IMR-90 (cell line): ENCODE data around the gene ZNF280B. TPM values are rescaled to one million over a fixed set of nuclear protein-coding genes. Genes with fewer than 3 reads are reported as not detected.

Experiments used
- ATAC-seq: fragments of 200-7000 bp; cut with Tn5 transposase; 2 replicates; pipeline ENCODE4 v1.9.1; 2020; ENCODE audit warnings: low read depth, mild to moderate bottlenecking, moderate library complexity
- BruUV-seq: library from RNA; stranded (reverse); fragments of 400-500 nt; replicated peaks from 2 replicates; lab custom pipeline; 2021; lab: Mats Ljungman, UMichigan
- CTCF ChIA-PET: fragments of 300-600 bp; formaldehyde crosslinking; extraction: SDS; loops from one replicate; lab custom pipeline; 2021; ENCODE audit warnings: antibody characterized with exemption; lab: Yijun Ruan, JAX
- POLR2A ChIA-PET: fragments of 300-600 bp; sonication (Branson Sonifier 250); formaldehyde crosslinking; loops from one replicate; lab custom pipeline; 2022; ENCODE audit warnings: antibody characterized with exemption; ENCODE audit not compliant: unreplicated experiment; lab: Charles Lee
- DNase-seq: peaks from one replicate; pipeline ENCODE4 v3.0.0; 2013
- H2AFZ ChIP-seq: replicated peaks from 2 replicates; pipeline ENCODE3; 2013; ENCODE audit warnings: low read length, mild to moderate bottlenecking; ENCODE audit not compliant: poor library complexity
- H2AK5ac ChIP-seq: 2 replicates; pipeline ENCODE4 v1.6.1; 2013; ENCODE audit warnings: low read depth, low read length, inconsistent platforms
- H2AK9ac ChIP-seq: replicated peaks from 2 replicates; pipeline ENCODE3; 2013; ENCODE audit warnings: mild to moderate bottlenecking, low read depth, low read length, moderate library complexity; ENCODE audit not compliant: poor library complexity
- H2BK120ac ChIP-seq: 2 replicates; pipeline ENCODE4 v1.6.1; 2013; ENCODE audit warnings: low read depth, low read length, inconsistent platforms
- H2BK15ac ChIP-seq: 3 replicates; pipeline ENCODE4 v1.6.1; 2013; ENCODE audit warnings: low read depth, low read length, inconsistent platforms
- H2BK20ac ChIP-seq: 2 replicates; pipeline ENCODE4 v1.6.1; 2013; ENCODE audit warnings: low read depth, mild to moderate bottlenecking, inconsistent platforms, low read length, moderate library complexity
- H2BK5ac ChIP-seq: 2 replicates; pipeline ENCODE4 v1.6.1; 2013; ENCODE audit warnings: mild to moderate bottlenecking, low read depth, low read length, inconsistent platforms; ENCODE audit not compliant: poor library complexity, severe bottlenecking
- H3K14ac ChIP-seq: replicated peaks from 2 replicates; pipeline ENCODE4 v1.6.1; 2013; ENCODE audit warnings: low read depth, low read length, inconsistent platforms
- H3K18ac ChIP-seq: 2 replicates; pipeline ENCODE4 v1.6.1; 2013; ENCODE audit warnings: low read depth, low read length, control low read depth
- H3K23ac ChIP-seq: 2 replicates; pipeline ENCODE4 v1.6.1; 2013; ENCODE audit warnings: low read depth, low read length, inconsistent platforms
- H3K27ac ChIP-seq: 2 replicates; pipeline ENCODE4 v1.5.1; 2013; ENCODE audit warnings: mild to moderate bottlenecking, control low read depth, low read length; ENCODE audit not compliant: insufficient read depth
- H3K27me3 ChIP-seq: 2 replicates; pipeline ENCODE4 v1.6.1; 2013; ENCODE audit warnings: low read length; ENCODE audit not compliant: control insufficient read depth, insufficient read depth
- H3K36me3 ChIP-seq: 2 replicates; pipeline ENCODE4 v1.6.1; 2013; ENCODE audit warnings: low read length, mixed read lengths; ENCODE audit not compliant: control insufficient read depth, insufficient read depth
- H3K4ac ChIP-seq: 2 replicates; pipeline ENCODE4 v1.6.1; 2013; ENCODE audit warnings: low read depth, low read length, inconsistent platforms
- H3K4me1 ChIP-seq: 2 replicates; pipeline ENCODE4 v1.6.1; 2013; ENCODE audit warnings: low read length, mixed read lengths; ENCODE audit not compliant: control insufficient read depth, insufficient read depth
- H3K4me2 ChIP-seq: 2 replicates; pipeline ENCODE4 v1.6.1; 2013; ENCODE audit warnings: low read depth, mild to moderate bottlenecking, control low read depth, low read length, moderate library complexity
- H3K4me3 ChIP-seq: 2 replicates; pipeline ENCODE4 v1.5.1; 2013; ENCODE audit warnings: low read depth, mild to moderate bottlenecking, control low read depth, low read length, moderate library complexity; ENCODE audit not compliant: insufficient read depth
- H3K56ac ChIP-seq: 2 replicates; pipeline ENCODE4 v1.6.1; 2013; ENCODE audit warnings: low read length, inconsistent platforms; ENCODE audit not compliant: insufficient read depth; ENCODE audit errors: extremely low read depth
- H3K79me1 ChIP-seq, 2 experiments: 2 replicates each; pipeline ENCODE4 v1.6.1; 2013; ENCODE audit warnings: low read length in 2 of 2, inconsistent platforms in 1 of 2, low read depth in 1 of 2
- H3K9ac ChIP-seq: 2 replicates; pipeline ENCODE4 v1.6.1; 2013; ENCODE audit warnings: low read depth, low read length, control low read depth
- H3K9me1 ChIP-seq: 2 replicates; pipeline ENCODE4 v1.6.1; 2013; ENCODE audit warnings: low read length, inconsistent platforms; ENCODE audit not compliant: insufficient read depth
- H3K9me3 ChIP-seq: 2 replicates; pipeline ENCODE4 v1.6.1; 2013; ENCODE audit warnings: low read length; ENCODE audit not compliant: control insufficient read depth, insufficient read depth
- H4K20me1 ChIP-seq: 2 replicates; pipeline ENCODE4 v1.6.1; 2013; ENCODE audit warnings: low read length, inconsistent platforms; ENCODE audit not compliant: insufficient read depth
- H4K5ac ChIP-seq: 2 replicates; pipeline ENCODE4 v1.6.1; 2013; ENCODE audit warnings: mild to moderate bottlenecking, low read depth, low read length, control low read depth
- H4K8ac ChIP-seq, 2 experiments: 2 replicates each; pipeline ENCODE4 v1.6.1; 2013; ENCODE audit warnings: low read depth in 2 of 2, low read length in 2 of 2, control low read depth in 1 of 2, inconsistent platforms in 1 of 2
- H4K91ac ChIP-seq: 2 replicates; pipeline ENCODE4 v1.6.1; 2013; ENCODE audit warnings: low read depth, low read length, inconsistent platforms; ENCODE audit not compliant: insufficient read depth
- BHLHE40 ChIP-seq: fragments of 150-350 bp; IDR thresholded peaks from 2 replicates; pipeline ENCODE4 v1.6.1; 2016; ENCODE audit warnings: mild to moderate bottlenecking, low read depth, low read length
- CEBPB ChIP-seq: IDR thresholded peaks from 2 replicates; pipeline ENCODE4 v1.6.1; 2012; ENCODE audit warnings: low read depth, low read length, improper control_type of control experiment
- CHD1 ChIP-seq: IDR thresholded peaks from 2 replicates; pipeline ENCODE4 v1.6.1; 2012; ENCODE audit warnings: low read depth, low read length, improper control_type of control experiment
- CTCF ChIP-seq: conservative IDR thresholded peaks from 2 replicates; pipeline ENCODE4 v1.5.1; 2012; ENCODE audit warnings: mild to moderate bottlenecking, low read depth, low read length, improper control_type of control experiment
- ELK1 ChIP-seq: fragments of 150-350 bp; IDR thresholded peaks from 2 replicates; pipeline ENCODE4 v1.6.1; 2016; ENCODE audit warnings: low read depth, mild to moderate bottlenecking, low read length, moderate library complexity, borderline replicate concordance
- FOS ChIP-seq: fragments of 150-350 bp; IDR thresholded peaks from 2 replicates; pipeline ENCODE4 v1.6.1; 2016; ENCODE audit warnings: low read depth, low read length
- MAFK ChIP-seq: IDR thresholded peaks from 2 replicates; pipeline ENCODE4 v1.6.1; 2012; ENCODE audit warnings: low read depth, low read length, improper control_type of control experiment
- MAZ ChIP-seq: IDR thresholded peaks from 2 replicates; pipeline ENCODE4 v1.6.1; 2012; ENCODE audit warnings: low read depth, mild to moderate bottlenecking, low read length, improper control_type of control experiment, moderate library complexity, borderline replicate concordance
- MXI1 ChIP-seq: IDR thresholded peaks from 2 replicates; pipeline ENCODE4 v1.6.1; 2012; ENCODE audit warnings: low read depth, mild to moderate bottlenecking, low read length, moderate library complexity, borderline replicate concordance
- NFE2L2 ChIP-seq: fragments of 150-350 bp; IDR thresholded peaks from 2 replicates; pipeline ENCODE4 v1.6.1; 2016; ENCODE audit warnings: low read depth, mild to moderate bottlenecking, low read length
- POLR2A ChIP-seq: IDR thresholded peaks from 2 replicates; pipeline ENCODE4 v1.6.1; 2012; ENCODE audit warnings: mild to moderate bottlenecking, low read depth, low read length
- RAD21 ChIP-seq: IDR thresholded peaks from 2 replicates; pipeline ENCODE4 v1.6.1; 2012; ENCODE audit warnings: low read length, improper control_type of control experiment
- RCOR1 ChIP-seq: IDR thresholded peaks from 2 replicates; pipeline ENCODE4 v1.6.1; 2012; ENCODE audit warnings: mild to moderate bottlenecking, low read length, improper control_type of control experiment; ENCODE audit not compliant: insufficient replicate concordance
- SMC3 ChIP-seq: fragments of 150-350 bp; IDR thresholded peaks from 2 replicates; pipeline ENCODE4 v1.6.1; 2016; ENCODE audit warnings: low read depth, mild to moderate bottlenecking, antibody characterized with exemption, low read length, moderate library complexity
- USF2 ChIP-seq: fragments of 150-350 bp; IDR thresholded peaks from 2 replicates; pipeline ENCODE4 v1.6.1; 2017; ENCODE audit warnings: mild to moderate bottlenecking, antibody characterized with exemption, low read length, low read depth
- WGBS, 2 experiments: methylation state at CpG; one replicate each; pipeline versions ENCODE4 v1.1.5 to v1.1.7; 2013; ENCODE audit warnings: missing lambda C conversion rate in 2 of 2; ENCODE audit not compliant: insufficient read length in 1 of 2; ENCODE audit errors: extremely low coverage in 2 of 2; 5-methylcytosine and 5-hydroxymethylcytosine counted together
- dilution Hi-C: fragments of 300-500 bp; cut with HindIII; formaldehyde crosslinking; loops from one replicate; pipeline ENCODE4 v1.14.3; 2018; ENCODE audit warnings: low sequenced_read_pairs; ENCODE audit not compliant: unreplicated experiment
- in situ Hi-C: fragments of 300-500 bp; cut with MboI; formaldehyde crosslinking; loops from 3 replicates; pipeline ENCODE4 v1.14.3; 2019; ENCODE audit warnings: low sequenced_read_pairs, inconsistent platforms, mixed read lengths
- intact Hi-C: fragments of 100-400 bp; cut with micrococcal nuclease; formaldehyde crosslinking; loops from 2 replicates; pipeline ENCODE4 v1.10.0; 2022
- polyA plus RNA-seq, 3 experiments: library from polyadenylated mRNA; depleted of rRNA; stranded (reverse); fragments of >200 nt; gene quantifications; 2 replicates each; pipeline ENCODE4 v1.2.3, GENCODE V29; 2012; ENCODE audit warnings: low replicate concordance in 1 of 3
- total RNA-seq: library from RNA; depleted of rRNA; stranded (reverse); fragments of >200 nt; gene quantifications from 2 replicates; pipeline ENCODE4 v1.2.3, GENCODE V29; 2012

The ZNF280B gene
- total and polyA plus RNA-seq, 2 of the 4 experiments (the other 2 are of a cell fraction), result 0.65 to 1.4 TPM

- no peak overlapping the region for H3K4me2 ChIP-seq
- H4K5ac ChIP-seq, result no peak overlapping the region
- H2AK5ac ChIP-seq, result no peak overlapping the region
- H4K20me1 ChIP-seq, result no peaks in the 10 kb centered on the region
- H3K56ac ChIP-seq, result no peak overlapping the region
- H3K27me3 ChIP-seq, result no peaks in the 10 kb centered on the region
- intact Hi-C loops (no loop called here), in situ Hi-C loops (no loop called here), dilution Hi-C loops (no loop called here)
- H3K9ac ChIP-seq, result no peak overlapping the region
- no peak overlapping the region for H3K18ac ChIP-seq
- no TSS peak for BruUV-seq
- no peak overlapping the region for H2BK5ac ChIP-seq
- no peaks in the 10 kb centered on the region for H3K79me1 ChIP-seq
- ATAC-seq (no peak), DNase-seq (no peak)
- H4K8ac ChIP-seq, result no peak overlapping the region
- H2AK9ac ChIP-seq, result no peak overlapping the region
- H2BK20ac ChIP-seq, result no peak overlapping the region
- no peak for TF ChIP-seq MAFK
- no peak for TF ChIP-seq CEBPB
- no peak for TF ChIP-seq SMC3
- TF ChIP-seq NFE2L2, result no peak
- TF ChIP-seq POLR2A, result no peak
- no peak for TF ChIP-seq RCOR1
- TF ChIP-seq CTCF, result no peak
- no peak for TF ChIP-seq ELK1
- TF ChIP-seq RAD21, result no peak
- no peak for TF ChIP-seq MAZ
- no peak for TF ChIP-seq CHD1
- TF ChIP-seq FOS, result no peak
- TF ChIP-seq USF2, result no peak
- no peak for TF ChIP-seq BHLHE40
- no peak for TF ChIP-seq MXI1
- H3K4me1 ChIP-seq, result no peaks in the 10 kb centered on the region
- H3K14ac ChIP-seq, result no peak overlapping the region
- no peak overlapping the region for H3K27ac ChIP-seq
- no peak overlapping the region for H2AFZ ChIP-seq
- CTCF ChIA-PET, result no interaction called here
- POLR2A ChIA-PET, result no interaction called here
- 97% methylated on average over 5 of the region's 11 CpGs; no CpG with 5 or more reads in 1 of the 2 experiments for WGBS, 2 experiments
- H3K23ac ChIP-seq, result no peak overlapping the region
- H3K4me3 ChIP-seq, result no peak overlapping the region
- no peaks in the 10 kb centered on the region for H3K36me3 ChIP-seq
- H4K91ac ChIP-seq, result no peak overlapping the region
- H2BK120ac ChIP-seq, result no peak overlapping the region
- no peaks in the 10 kb centered on the region for H3K9me1 ChIP-seq
- H3K9me3 ChIP-seq, result no peaks in the 10 kb centered on the region
- no peak overlapping the region for H3K4ac ChIP-seq
- no peak overlapping the region for H2BK15ac ChIP-seq
Observed at GRCh38 chr22:22484023-22484422, 24.5 kb downstream of the ZNF280B start.
